H9 (cell line): ENCODE results near the gene CHDH. TPM values are rescaled to one million over a fixed set of nuclear protein-coding genes. Genes with fewer than 3 reads are reported as not detected.

Experiments
- DNase-seq: peaks from one replicate; pipeline ENCODE4 v3.0.0-alpha.2; 2017
- H2AFZ ChIP-seq: one replicate; pipeline ENCODE4 v1.6.1; 2013; ENCODE audit warnings: mild to moderate bottlenecking, low read length, control low read depth, moderate library complexity
- H2AK5ac ChIP-seq: 2 replicates; pipeline ENCODE4 v1.6.1; 2013; ENCODE audit warnings: low read length, control low read depth, mixed read lengths; ENCODE audit not compliant: insufficient read length
- H2BK120ac ChIP-seq: one replicate; pipeline ENCODE4 v1.6.1; 2013; ENCODE audit warnings: low read depth, mild to moderate bottlenecking, low read length, control low read depth, inconsistent platforms; ENCODE audit not compliant: poor library complexity, severe bottlenecking
- H2BK12ac ChIP-seq: 2 replicates; pipeline ENCODE4 v1.6.1; 2013; ENCODE audit warnings: low read length, control low read depth, mixed read lengths, low read depth; ENCODE audit not compliant: insufficient read length
- H2BK15ac ChIP-seq: 2 replicates; pipeline ENCODE4 v1.6.1; 2013; ENCODE audit warnings: low read depth, low read length, control low read depth
- H2BK20ac ChIP-seq: one replicate; pipeline ENCODE4 v1.6.1; 2013; ENCODE audit warnings: low read depth, mild to moderate bottlenecking, low read length, control low read depth, inconsistent platforms; ENCODE audit not compliant: poor library complexity, severe bottlenecking
- H2BK5ac ChIP-seq: 2 replicates; pipeline ENCODE4 v1.6.1; 2013; ENCODE audit warnings: low read length, control low read depth, mixed read lengths; ENCODE audit not compliant: insufficient read length
- H3K14ac ChIP-seq: 2 replicates; pipeline ENCODE4 v1.6.1; 2013; ENCODE audit warnings: low read length, control low read depth; ENCODE audit not compliant: insufficient read depth
- H3K18ac ChIP-seq: 2 replicates; pipeline ENCODE4 v1.6.1; 2013; ENCODE audit warnings: low read depth, mild to moderate bottlenecking, mixed read lengths, low read length, control low read depth; ENCODE audit not compliant: insufficient read length
- H3K23ac ChIP-seq: 2 replicates; pipeline ENCODE4 v1.6.1; 2013; ENCODE audit warnings: low read length, control low read depth, mixed read lengths, low read depth; ENCODE audit not compliant: insufficient read length
- H3K23me2 ChIP-seq: 2 replicates; pipeline ENCODE4 v1.6.1; 2013; ENCODE audit warnings: low read depth, mild to moderate bottlenecking, mixed read lengths, low read length, control low read depth; ENCODE audit not compliant: insufficient read length, poor library complexity, severe bottlenecking
- H3K27ac ChIP-seq: 2 replicates; pipeline ENCODE4 v1.5.1; 2013; ENCODE audit warnings: low read length, control low read depth, mixed read lengths, low read depth; ENCODE audit not compliant: insufficient read length
- H3K27me3 ChIP-seq: 2 replicates; pipeline ENCODE4 v1.6.1; 2013; ENCODE audit warnings: low read length, control low read depth, inconsistent platforms; ENCODE audit not compliant: insufficient read depth
- H3K4ac ChIP-seq: 2 replicates; pipeline ENCODE4 v1.6.1; 2013; ENCODE audit warnings: low read depth, mild to moderate bottlenecking, control low read depth, inconsistent platforms, low read length, moderate library complexity
- H3K4me1 ChIP-seq: 2 replicates; pipeline ENCODE4 v1.6.1; 2013; ENCODE audit warnings: low read length, control low read depth, inconsistent platforms; ENCODE audit not compliant: insufficient read depth
- H3K4me2 ChIP-seq: 2 replicates; pipeline ENCODE4 v1.6.1; 2013; ENCODE audit warnings: low read length, control low read depth, mixed read lengths; ENCODE audit not compliant: insufficient read length, insufficient read depth
- H3K56ac ChIP-seq: 2 replicates; pipeline ENCODE4 v1.6.1; 2013; ENCODE audit warnings: low read depth, mild to moderate bottlenecking, mixed read lengths, low read length, control low read depth; ENCODE audit not compliant: insufficient read length
- H3K79me1 ChIP-seq: 2 replicates; pipeline ENCODE4 v1.6.1; 2013; ENCODE audit warnings: low read depth, mild to moderate bottlenecking, moderate library complexity, low read length, control low read depth, inconsistent platforms; ENCODE audit not compliant: insufficient read depth, poor library complexity, severe bottlenecking
- H3K79me2 ChIP-seq: 2 replicates; pipeline ENCODE4 v1.6.1; 2013; ENCODE audit warnings: low read length, control low read depth, inconsistent platforms; ENCODE audit not compliant: insufficient read depth
- H3K9ac ChIP-seq: 2 replicates; pipeline ENCODE4 v1.6.1; 2013; ENCODE audit warnings: low read length, control low read depth, mixed read lengths; ENCODE audit not compliant: insufficient read length; ENCODE audit errors: extremely low read depth
- H3K9me3 ChIP-seq: one replicate; pipeline ENCODE4 v1.6.1; 2013; ENCODE audit warnings: low read depth, low read length, inconsistent platforms; ENCODE audit not compliant: control insufficient read depth
- H3T11ph ChIP-seq: one replicate; pipeline ENCODE4 v1.6.1; 2013; ENCODE audit warnings: mild to moderate bottlenecking, low read length, control low read depth, inconsistent platforms
- H4K20me1 ChIP-seq: one replicate; pipeline ENCODE4 v1.6.1; 2013; ENCODE audit not compliant: control insufficient read depth, insufficient read length, insufficient read depth
- H4K5ac ChIP-seq: 2 replicates; pipeline ENCODE4 v1.6.1; 2013; ENCODE audit warnings: low read depth, mild to moderate bottlenecking, mixed read lengths, low read length, control low read depth; ENCODE audit not compliant: insufficient read length
- H4K8ac ChIP-seq: replicated peaks from 2 replicates; pipeline ENCODE4 v1.6.1; 2013; ENCODE audit warnings: low read length, control low read depth, mixed read lengths, low read depth; ENCODE audit not compliant: insufficient read length
- H4K91ac ChIP-seq: 2 replicates; pipeline ENCODE4 v1.6.1; 2013; ENCODE audit warnings: low read depth, mild to moderate bottlenecking, moderate library complexity, mixed read lengths, low read length, control low read depth; ENCODE audit not compliant: insufficient read length
- H3K27ac Mint-ChIP-seq, 3 experiments: 2 replicates in 2 of 3; 3 replicates in 1 of 3; pipeline ENCODE4 v1.8.0; 2020 to 2021; ENCODE audit warnings: mixed read lengths in 3 of 3, mild to moderate bottlenecking in 1 of 3, moderate library complexity in 1 of 3
- H3K27me3 Mint-ChIP-seq: 2 replicates; pipeline ENCODE4 v1.8.0; 2021; ENCODE audit warnings: low read depth, mild to moderate bottlenecking, moderate library complexity, mixed read lengths
- H3K36me3 Mint-ChIP-seq, 3 experiments: 2 replicates in 2 of 3; 3 replicates in 1 of 3; pipeline ENCODE4 v1.8.0; 2020 to 2021; ENCODE audit warnings: low read depth in 3 of 3, mixed read lengths in 3 of 3; ENCODE audit not compliant: insufficient read depth in 1 of 3
- H3K4me1 Mint-ChIP-seq, 2 experiments: 2 replicates each; pipeline ENCODE4 v1.8.0; 2020; ENCODE audit warnings: mixed read lengths in 2 of 2
- H3K4me3 Mint-ChIP-seq, 2 experiments: 2 replicates in 1 of 2; 3 replicates in 1 of 2; pipeline ENCODE4 v1.8.0; 2020 to 2021; ENCODE audit warnings: mild to moderate bottlenecking in 2 of 2, mixed read lengths in 2 of 2, moderate library complexity in 1 of 2
- H3K9me3 Mint-ChIP-seq, 2 experiments: 2 replicates in 1 of 2; 3 replicates in 1 of 2; pipeline ENCODE4 v1.8.0; 2020; ENCODE audit warnings: mild to moderate bottlenecking in 2 of 2, mixed read lengths in 2 of 2, moderate library complexity in 1 of 2
- CTCF ChIP-seq: fragments of 200-600 bp; sonication (generic); conservative IDR thresholded peaks from 3 replicates; pipeline ENCODE4 v1.8.0; 2021; ENCODE audit warnings: antibody characterized with exemption, mild to moderate bottlenecking
- WGBS: extraction: QIAGEN DNeasy Blood & Tissue Kit; methylation state at CpG from one replicate; pipeline ENCODE4 v1.1.7; 2013; ENCODE audit warnings: missing lambda C conversion rate, low lambda C conversion rate, mixed read lengths; ENCODE audit not compliant: insufficient read length; ENCODE audit errors: extremely low coverage; 5-methylcytosine and 5-hydroxymethylcytosine counted together
- total RNA-seq: library from RNA; stranded (reverse); gene quantifications from 2 replicates; pipeline ENCODE4 v1.2.1, GENCODE V29; 2021

The CHDH gene
- total RNA-seq, 1 experiment from 2014 or later, result 11.0 TPM

- Histone ChIP-seq H3K56ac (no peak overlapping the region), H4K20me1 (no peaks in the 10 kb centered on the region), H3K9ac (no peak overlapping the region), H3K27ac (no peak overlapping the region), H3K14ac (no peak overlapping the region), H3K4me1 (no peaks in the 10 kb centered on the region), H2BK120ac (no peak overlapping the region), H3K18ac (no peak overlapping the region), H3K9me3 (no peaks in the 10 kb centered on the region), H3K23ac (no peak overlapping the region), H3T11ph (no peak overlapping the region), H2BK20ac (no peak overlapping the region), H3K4me2 (no peak overlapping the region), H3K4ac (no peak overlapping the region), H2BK5ac (no peak overlapping the region), H3K79me1 (no peaks in the 10 kb centered on the region), H4K5ac (no peak overlapping the region), H3K27me3 (no peaks in the 10 kb centered on the region), H2AK5ac (no peak overlapping the region), H4K8ac (no peak overlapping the region), H2BK12ac (no peak overlapping the region), H3K23me2 (no peaks in the 10 kb centered on the region), H2BK15ac (no peak overlapping the region), H2AFZ (no peak overlapping the region), H3K79me2 (no peaks in the 10 kb centered on the region), H4K91ac (no peak overlapping the region)
- H3K9me3 Mint-ChIP-seq, result no peaks in the 10 kb centered on the region
- H3K36me3 Mint-ChIP-seq, result peaks cover 0 to 31% (median 18%) of the 10 kb centered on the region in 3 experiments; a peak in 6 of 7 replicates
- no CpG with 5 or more reads among the region's 4 CpGs for WGBS
- H3K27me3 Mint-ChIP-seq, result no peaks in the 10 kb centered on the region; the same call in 1 of the 2 replicates
- no peak for DNase-seq
- no peak for TF ChIP-seq CTCF
- H3K27ac Mint-ChIP-seq, result no peak overlapping the region
- no peaks in the 10 kb centered on the region; a peak in 1 of 4 replicates for H3K4me1 Mint-ChIP-seq
- H3K4me3 Mint-ChIP-seq, result no peak overlapping the region
Measured at GRCh38 chr3:53816425-53816824, 29.8 kb downstream of the CHDH start.
